Endothelial cell (in vitro differentiated cells): ENCODE measurements around the gene GNAT1. TPM values are rescaled to one million over a fixed set of nuclear protein-coding genes. Genes with fewer than 3 reads are reported as not detected.

Experiments used
- DNase-seq: peaks from one replicate; pipeline ENCODE4 v3.0.0; 2021; ENCODE audit warnings: low spot score
- H3K27ac Mint-ChIP-seq: one replicate; pipeline ENCODE4 v1.8.0; 2021; ENCODE audit warnings: mixed read lengths, inconsistent platforms; ENCODE audit not compliant: unreplicated experiment
- H3K27me3 Mint-ChIP-seq: one replicate; pipeline ENCODE4 v1.8.0; 2021; ENCODE audit warnings: mild to moderate bottlenecking, moderate library complexity, mixed read lengths, inconsistent platforms; ENCODE audit not compliant: unreplicated experiment
- H3K36me3 Mint-ChIP-seq: one replicate; pipeline ENCODE4 v1.8.0; 2021; ENCODE audit warnings: mild to moderate bottlenecking, low read depth, mixed read lengths, inconsistent platforms; ENCODE audit not compliant: unreplicated experiment
- H3K4me1 Mint-ChIP-seq: one replicate; pipeline ENCODE4 v1.8.0; 2021; ENCODE audit warnings: mild to moderate bottlenecking, mixed read lengths, inconsistent platforms; ENCODE audit not compliant: unreplicated experiment
- H3K4me3 Mint-ChIP-seq: one replicate; pipeline ENCODE4 v1.8.0; 2021; ENCODE audit warnings: mild to moderate bottlenecking, mixed read lengths, inconsistent platforms; ENCODE audit not compliant: unreplicated experiment
- H3K9me3 Mint-ChIP-seq: one replicate; pipeline ENCODE4 v1.8.0; 2021; ENCODE audit warnings: mixed read lengths, inconsistent platforms; ENCODE audit not compliant: unreplicated experiment
- total RNA-seq: library from RNA; stranded (reverse); fragmentation: NEBNext Ultra II Directional; extraction: Animal tissue kit (Norgen Biotek cat#: 25700); gene quantifications from one replicate; pipeline ENCODE4 v1.2.1, GENCODE V29; 2021; ENCODE audit not compliant: unreplicated experiment
- TF ChIP-seq, protein P1 (sequence below): fragments of 200-600 bp; sonication (generic); IDR thresholded peaks from one replicate; pipeline ENCODE4 v1.5.0; 2021; ENCODE audit warnings: antibody characterized with exemption; ENCODE audit not compliant: unreplicated experiment

GNAT1 gene
- total RNA-seq, 1 donor from 2014 or later: 0.59 TPM

DNA sequence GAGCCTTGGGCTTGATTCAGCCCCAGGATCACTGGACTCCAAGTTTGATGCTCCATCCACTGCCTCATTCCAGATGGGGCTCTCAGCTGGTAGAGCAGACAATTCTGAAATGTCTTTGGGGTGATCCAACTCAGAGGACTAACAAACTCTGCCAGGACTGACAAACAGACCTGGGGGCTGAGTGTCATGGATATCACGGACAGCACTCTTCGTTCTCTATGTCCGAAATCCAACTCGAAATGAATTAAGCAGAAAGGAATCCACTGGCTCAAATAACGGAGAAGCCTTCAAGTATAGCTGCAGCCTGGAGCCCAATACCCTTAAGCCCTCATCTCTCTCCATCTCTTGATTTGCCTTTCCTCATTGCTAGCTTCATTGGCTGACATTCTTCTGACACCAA lies 27.9 kb downstream of the GNAT1 start:
- no peaks in the 10 kb centered on the region for H3K36me3 Mint-ChIP-seq
- no peak overlapping the region for H3K27ac Mint-ChIP-seq
- peaks cover 9% of the 10 kb centered on the region for H3K27me3 Mint-ChIP-seq
- TF ChIP-seq, protein P1, sequence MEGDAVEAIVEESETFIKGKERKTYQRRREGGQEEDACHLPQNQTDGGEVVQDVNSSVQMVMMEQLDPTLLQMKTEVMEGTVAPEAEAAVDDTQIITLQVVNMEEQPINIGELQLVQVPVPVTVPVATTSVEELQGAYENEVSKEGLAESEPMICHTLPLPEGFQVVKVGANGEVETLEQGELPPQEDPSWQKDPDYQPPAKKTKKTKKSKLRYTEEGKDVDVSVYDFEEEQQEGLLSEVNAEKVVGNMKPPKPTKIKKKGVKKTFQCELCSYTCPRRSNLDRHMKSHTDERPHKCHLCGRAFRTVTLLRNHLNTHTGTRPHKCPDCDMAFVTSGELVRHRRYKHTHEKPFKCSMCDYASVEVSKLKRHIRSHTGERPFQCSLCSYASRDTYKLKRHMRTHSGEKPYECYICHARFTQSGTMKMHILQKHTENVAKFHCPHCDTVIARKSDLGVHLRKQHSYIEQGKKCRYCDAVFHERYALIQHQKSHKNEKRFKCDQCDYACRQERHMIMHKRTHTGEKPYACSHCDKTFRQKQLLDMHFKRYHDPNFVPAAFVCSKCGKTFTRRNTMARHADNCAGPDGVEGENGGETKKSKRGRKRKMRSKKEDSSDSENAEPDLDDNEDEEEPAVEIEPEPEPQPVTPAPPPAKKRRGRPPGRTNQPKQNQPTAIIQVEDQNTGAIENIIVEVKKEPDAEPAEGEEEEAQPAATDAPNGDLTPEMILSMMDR: no peak
- no peak for DNase-seq
- no peaks in the 10 kb centered on the region for H3K9me3 Mint-ChIP-seq
- H3K4me1 Mint-ChIP-seq: no peaks in the 10 kb centered on the region
- no peak overlapping the region for H3K4me3 Mint-ChIP-seq

DNA sequence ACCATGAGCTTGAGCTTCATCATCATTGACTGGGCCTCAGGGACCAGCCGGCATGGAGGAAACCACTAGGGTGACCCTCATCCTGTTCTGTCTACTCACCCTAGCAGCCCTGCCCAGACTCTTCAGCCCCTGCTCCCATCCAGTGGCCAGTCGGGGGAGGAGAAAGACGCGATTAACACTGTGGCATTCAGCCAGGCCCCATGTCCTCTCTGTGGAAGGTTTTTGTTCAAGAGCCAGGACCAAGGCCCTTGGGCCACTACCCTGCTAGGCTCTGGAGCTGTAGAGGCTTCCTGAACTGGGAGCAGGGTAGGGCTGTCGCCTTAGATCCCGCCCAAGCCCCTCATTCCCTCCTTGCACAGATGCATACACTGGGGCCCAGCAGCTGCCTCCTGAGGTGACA lies 28.7 kb downstream of the GNAT1 start:
- Mint-ChIP-seq H3K27ac (no peak overlapping the region), H3K4me1 (no peaks in the 10 kb centered on the region), H3K4me3 (no peak overlapping the region), H3K9me3 (no peaks in the 10 kb centered on the region), H3K27me3 (peaks cover 10% of the 10 kb centered on the region), H3K36me3 (no peaks in the 10 kb centered on the region)
- TF ChIP-seq, protein P1: no peak
- DNase-seq: no peak

DNA sequence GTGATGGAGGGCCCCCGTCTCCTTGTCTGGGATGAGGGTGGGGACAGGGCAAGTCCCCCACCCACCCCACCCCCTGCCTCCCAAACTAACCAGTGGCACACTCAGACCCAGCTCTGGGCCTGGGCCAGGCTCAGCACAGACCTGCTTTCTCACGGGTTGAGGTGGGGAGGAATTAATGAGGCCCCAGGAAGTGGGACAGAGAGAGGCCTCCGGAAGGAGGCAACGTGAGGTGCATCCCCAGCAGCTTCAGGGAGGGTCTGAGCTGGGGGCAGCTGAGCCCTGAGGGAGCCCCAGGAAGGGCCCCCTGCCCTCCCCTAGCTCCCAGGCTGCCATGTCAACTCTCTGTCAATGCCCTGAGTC lies 29.6 kb downstream of the GNAT1 start:
- peaks cover 10% of the 10 kb centered on the region for H3K27me3 Mint-ChIP-seq
- DNase-seq: no peak
- TF ChIP-seq, protein P1: no peak
- H3K27ac Mint-ChIP-seq: no peak overlapping the region
- H3K4me1 Mint-ChIP-seq: no peaks in the 10 kb centered on the region
- H3K4me3 Mint-ChIP-seq: no peak overlapping the region
- H3K36me3 Mint-ChIP-seq: peaks cover 3% of the 10 kb centered on the region
- H3K9me3 Mint-ChIP-seq: no peaks in the 10 kb centered on the region

DNA sequence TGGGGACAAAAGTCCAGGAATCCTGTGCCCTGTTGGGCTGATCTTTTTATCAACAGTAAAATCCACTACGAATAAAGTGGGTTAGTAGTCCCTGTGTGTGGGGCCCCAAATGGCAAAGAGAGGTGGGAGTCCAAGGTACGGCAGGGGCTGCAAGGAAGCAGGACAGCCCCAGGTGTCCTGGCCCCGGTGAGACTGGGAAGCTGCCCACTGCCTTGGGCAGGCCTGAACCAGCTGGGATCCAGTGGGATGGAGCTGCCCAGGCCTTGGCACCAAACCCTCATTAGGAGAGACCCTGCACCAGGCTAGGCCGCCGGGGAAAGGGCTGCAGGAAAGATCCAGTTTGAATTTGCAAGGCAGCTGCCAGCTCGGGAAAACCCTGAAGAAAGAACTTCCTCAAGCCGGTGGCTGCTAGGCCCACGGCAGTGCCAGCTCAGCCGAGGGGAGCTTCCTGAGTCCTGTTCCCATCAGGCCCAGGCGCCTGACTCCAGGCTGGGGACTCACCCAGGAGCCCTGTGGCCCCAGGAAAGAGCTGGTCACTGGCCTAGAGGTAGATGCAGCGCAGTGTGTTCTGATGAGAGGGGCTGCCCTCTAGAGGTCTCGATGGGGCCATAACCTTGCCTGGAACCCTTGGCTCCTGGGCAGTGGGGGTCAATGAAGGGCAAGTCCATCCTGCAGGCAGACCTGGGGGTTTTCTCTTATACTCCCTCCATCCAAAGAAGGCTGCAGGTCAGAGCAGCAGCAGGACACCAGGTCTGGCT lies 30.2 kb downstream of the GNAT1 start:
- Mint-ChIP-seq H3K27me3 (peaks cover 8% of the 10 kb centered on the region), H3K4me1 (no peaks in the 10 kb centered on the region), H3K9me3 (no peaks in the 10 kb centered on the region), H3K27ac (no peak overlapping the region), H3K4me3 (no peak overlapping the region), H3K36me3 (peaks cover 3% of the 10 kb centered on the region)
- DNase-seq: peak; percentile 29
- TF ChIP-seq, protein P1: no peak

DNA sequence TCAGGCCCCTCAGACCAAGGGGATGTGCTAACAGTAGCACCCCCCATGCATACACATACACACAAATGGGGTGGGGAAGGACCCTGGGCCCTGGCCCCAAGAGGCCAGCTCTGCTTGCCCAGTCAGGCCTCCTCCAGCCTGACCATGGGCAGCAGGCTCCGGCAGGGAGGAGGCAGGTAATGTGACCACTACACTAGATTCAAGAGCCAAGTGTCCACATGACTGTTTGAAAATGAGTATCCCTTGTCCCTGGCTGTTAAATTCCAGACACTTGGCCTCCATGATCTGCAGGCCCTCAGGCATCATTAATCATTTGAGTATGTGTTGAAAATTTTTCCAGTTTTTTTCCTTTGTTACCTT lies 30.7 kb downstream of the GNAT1 start:
- TF ChIP-seq, protein P1: no peak
- Mint-ChIP-seq H3K36me3 (peaks cover 3% of the 10 kb centered on the region), H3K27me3 (peaks cover 12% of the 10 kb centered on the region), H3K4me1 (peaks cover 3% of the 10 kb centered on the region), H3K27ac (no peak overlapping the region), H3K9me3 (no peaks in the 10 kb centered on the region), H3K4me3 (no peak overlapping the region)
- DNase-seq: no peak
